Activated CD4-positive, alpha-beta T cell treated with anti-CD3 and anti-CD28 coated beads, Interleukin-2, amount 10 ng/mL, durations not matched to agents 24 days and 14 days (primary cell): ENCODE data around the gene CSF1. TPM values are rescaled to one million over a fixed set of nuclear protein-coding genes. Genes with fewer than 3 reads are reported as not detected.
A peak's percentile ranks its signal among the peaks of the same experiment; 100 is the strongest.
"Not testable (repeated sequence)": the region's sequence is repeated elsewhere in the genome, so short reads cannot be mapped to it uniquely, and the experiment has no call there.

ENCODE experiments used
- DNase-seq: peaks from one replicate; pipeline ENCODE4 v3.0.0; 2022
- H3K27ac Mint-ChIP-seq: one replicate; pipeline ENCODE4 v1.8.0; 2022; ENCODE audit warnings: mild to moderate bottlenecking, mixed read lengths
- H3K27me3 Mint-ChIP-seq: one replicate; pipeline ENCODE4 v1.8.0; 2022; ENCODE audit warnings: mixed read lengths
- H3K36me3 Mint-ChIP-seq: one replicate; pipeline ENCODE4 v1.8.0; 2022; ENCODE audit warnings: low read depth, mild to moderate bottlenecking, mixed read lengths
- H3K4me1 Mint-ChIP-seq: one replicate; pipeline ENCODE4 v1.8.0; 2021; ENCODE audit warnings: mixed read lengths
- H3K4me3 Mint-ChIP-seq: one replicate; pipeline ENCODE4 v1.8.0; 2022; ENCODE audit warnings: mild to moderate bottlenecking, moderate library complexity, mixed read lengths
- H3K9me3 Mint-ChIP-seq: one replicate; pipeline ENCODE4 v1.8.0; 2021; ENCODE audit warnings: mixed read lengths
- intact Hi-C: fragments of 100-400 bp; cut with micrococcal nuclease; formaldehyde crosslinking; loops from one replicate; pipeline ENCODE4 v1.15.1; 2023
- total RNA-seq: library from RNA; stranded (reverse); gene quantifications from 2 replicates; pipeline ENCODE4 v1.2.3, GENCODE V29; 2022

CSF1 gene
- 190 and 193 TPM in 2 replicates for total RNA-seq

GRCh38 chr1:109910123-109910962, at the start of gene CSF1:
Gene CSF1 (plus strand): TSS chr1:109910849. CDS start chr1:109911024, 175 bp downstream.
- peaks cover 82% of the 10 kb centered on the region for H3K4me1 Mint-ChIP-seq
- no peaks in the 10 kb centered on the region for H3K27me3 Mint-ChIP-seq
- intact Hi-C loops = loop anchor here (1.0 to 2.0 kb wide), 5 partner anchors 15 to 133 kb away; partner anchors contain the start of gene STRIP1
- peak within 1 kb of the TSS; percentile 100 for H3K4me3 Mint-ChIP-seq
- peak within 1 kb of the TSS; percentile 97 for H3K27ac Mint-ChIP-seq
- peak; percentile 91 for DNase-seq
- no peaks in the 10 kb centered on the region for H3K9me3 Mint-ChIP-seq
- peaks cover 37% of the 10 kb centered on the region for H3K36me3 Mint-ChIP-seq

- Mint-ChIP-seq H3K27me3 (peaks cover 16% of the 10 kb centered on the region), H3K9me3 (peaks cover 45% of the 10 kb centered on the region)
- H3K4me3 Mint-ChIP-seq, intact Hi-C loops, H3K36me3 Mint-ChIP-seq, H3K4me1 Mint-ChIP-seq, DNase-seq, H3K27ac Mint-ChIP-seq: not testable (repeated sequence)
Measured at GRCh38 chr1:109861616-109862015, 49.0 kb upstream of the CSF1 start.

GRCh38 chr1:109863667-109864046, 47.0 kb upstream of the CSF1 start:
- Mint-ChIP-seq H3K4me3 (no peak overlapping the region), H3K9me3 (peaks cover 48% of the 10 kb centered on the region), H3K36me3 (peaks cover 2% of the 10 kb centered on the region), H3K4me1 (peaks cover 8% of the 10 kb centered on the region), H3K27ac (no peak overlapping the region), H3K27me3 (peaks cover 14% of the 10 kb centered on the region)
- intact Hi-C loops = no loop called here
- no peak for DNase-seq

- Mint-ChIP-seq H3K27ac (no peak overlapping the region), H3K36me3 (peaks cover 2% of the 10 kb centered on the region), H3K27me3 (peaks cover 12% of the 10 kb centered on the region), H3K9me3 (peaks cover 50% of the 10 kb centered on the region), H3K4me1 (peaks cover 8% of the 10 kb centered on the region), H3K4me3 (no peak overlapping the region)
- DNase-seq = peak; percentile 70
- intact Hi-C loops = no loop called here
Measured at GRCh38 chr1:109864047-109864822, 46.4 kb upstream of the CSF1 start.

- peaks cover 43% of the 10 kb centered on the region for H3K9me3 Mint-ChIP-seq
- intact Hi-C loops = no loop called here
- H3K4me1 Mint-ChIP-seq = peaks cover 5% of the 10 kb centered on the region
- no peak for DNase-seq
- H3K27ac Mint-ChIP-seq = no peak overlapping the region
- H3K27me3 Mint-ChIP-seq = peaks cover 5% of the 10 kb centered on the region
- no peak overlapping the region for H3K4me3 Mint-ChIP-seq
- H3K36me3 Mint-ChIP-seq = peaks cover 2% of the 10 kb centered on the region
Measured at GRCh38 chr1:109864930-109865612, 45.6 kb upstream of the CSF1 start.

GRCh38 chr1:109866071-109866470, 44.6 kb upstream of the CSF1 start:
- peaks cover 5% of the 10 kb centered on the region for H3K4me1 Mint-ChIP-seq
- intact Hi-C loops = no loop called here

GRCh38 chr1:109873278-109874175, 37.1 kb upstream of the CSF1 start:
- no peak for DNase-seq
- H3K27me3 Mint-ChIP-seq = peaks cover 9% of the 10 kb centered on the region
- intact Hi-C loops = no loop called here
- H3K9me3 Mint-ChIP-seq = peaks cover 4% of the 10 kb centered on the region
- H3K4me1 Mint-ChIP-seq = peaks cover 9% of the 10 kb centered on the region
- no peak overlapping the region for H3K4me3 Mint-ChIP-seq
- no peaks in the 10 kb centered on the region for H3K36me3 Mint-ChIP-seq
- no peak overlapping the region for H3K27ac Mint-ChIP-seq

More at GRCh38 chr1:109866071-109866470, 44.6 kb upstream of the CSF1 start:
- Mint-ChIP-seq H3K4me3 (no peak overlapping the region), H3K36me3 (peaks cover 2% of the 10 kb centered on the region), H3K27me3 (no peaks in the 10 kb centered on the region), H3K9me3 (peaks cover 38% of the 10 kb centered on the region), H3K27ac (no peak overlapping the region)
- no peak for DNase-seq

GRCh38 chr1:109874445-109874844, 36.2 kb upstream of the CSF1 start:
- H3K27me3 Mint-ChIP-seq = peaks cover 9% of the 10 kb centered on the region
- intact Hi-C loops = no loop called here
- no peaks in the 10 kb centered on the region for H3K9me3 Mint-ChIP-seq
- no peak overlapping the region for H3K4me3 Mint-ChIP-seq
- H3K27ac Mint-ChIP-seq = no peak overlapping the region
- no peaks in the 10 kb centered on the region for H3K36me3 Mint-ChIP-seq
- no peak for DNase-seq
- peaks cover 9% of the 10 kb centered on the region for H3K4me1 Mint-ChIP-seq

GRCh38 chr1:109875874-109876273, 34.8 kb upstream of the CSF1 start:
- no peak for DNase-seq
- Mint-ChIP-seq H3K27ac (no peak overlapping the region), H3K27me3 (peaks cover 9% of the 10 kb centered on the region), H3K4me3 (no peak overlapping the region), H3K9me3 (no peaks in the 10 kb centered on the region), H3K36me3 (no peaks in the 10 kb centered on the region), H3K4me1 (peaks cover 12% of the 10 kb centered on the region)
- intact Hi-C loops = no loop called here

GRCh38 chr1:109876617-109877316, 33.9 kb upstream of the CSF1 start:
- H3K4me3 Mint-ChIP-seq = no peak overlapping the region
- H3K27me3 Mint-ChIP-seq = peaks cover 9% of the 10 kb centered on the region
- no peak for DNase-seq
- peaks cover 15% of the 10 kb centered on the region for H3K4me1 Mint-ChIP-seq
- H3K27ac Mint-ChIP-seq = no peak overlapping the region
- no peaks in the 10 kb centered on the region for H3K36me3 Mint-ChIP-seq
- no peaks in the 10 kb centered on the region for H3K9me3 Mint-ChIP-seq
- intact Hi-C loops = no loop called here

GRCh38 chr1:109877317-109877771, 33.3 kb upstream of the CSF1 start:
- intact Hi-C loops = no loop called here
- H3K27ac Mint-ChIP-seq = no peak overlapping the region
- peaks cover 9% of the 10 kb centered on the region for H3K27me3 Mint-ChIP-seq
- no peaks in the 10 kb centered on the region for H3K9me3 Mint-ChIP-seq
- no peaks in the 10 kb centered on the region for H3K36me3 Mint-ChIP-seq
- H3K4me1 Mint-ChIP-seq = peaks cover 15% of the 10 kb centered on the region
- H3K4me3 Mint-ChIP-seq = no peak overlapping the region
- no peak for DNase-seq

- Mint-ChIP-seq H3K4me3 (no peak overlapping the region), H3K9me3 (no peaks in the 10 kb centered on the region), H3K27ac (no peak overlapping the region), H3K4me1 (peaks cover 15% of the 10 kb centered on the region), H3K27me3 (peaks cover 9% of the 10 kb centered on the region), H3K36me3 (no peaks in the 10 kb centered on the region)
- intact Hi-C loops = no loop called here
- no peak for DNase-seq
Measured at GRCh38 chr1:109877776-109878175, 32.9 kb upstream of the CSF1 start.
